Heart left ventricle (tissue), 16 donors: ENCODE data around the gene MAP4K4. TPM values are rescaled to one million over a fixed set of nuclear protein-coding genes. Genes with fewer than 3 reads are reported as not detected.
A peak's percentile ranks its signal among the peaks of the same experiment; 100 is the strongest.

Experiments
- ATAC-seq, 4 donors: fragments of 200-7000 bp; cut with Tn5 transposase; one replicate each; pipeline ENCODE4 v1.9.1; 2020 to 2022; ENCODE audit warnings: moderate library complexity in 4 of 4, mild to moderate bottlenecking in 3 of 4, moderate number of reproducible peaks in 1 of 4
- DNase-seq, 5 donors: peaks; one replicate each; pipeline ENCODE4 v3.0.0-alpha.2; 2020
- H3K27ac ChIP-seq, 12 donors: fragments of 200-600 bp; sonication (generic) in 4 of 12; one replicate each; pipeline versions ENCODE4 v1.5.0 to v1.8.0; 2016 to 2022; ENCODE audit warnings: mild to moderate bottlenecking in 2 of 12
- H3K27me3 ChIP-seq, 9 donors: fragments of 200-600 bp; sonication (generic) in 2 of 9; one replicate each; pipeline versions ENCODE4 v1.5.1 to v1.8.0; 2016 to 2022; ENCODE audit warnings: mild to moderate bottlenecking in 3 of 9
- H3K36me3 ChIP-seq, 9 donors: fragments of 200-600 bp; sonication (generic) in 2 of 9; one replicate each; pipeline versions ENCODE4 v1.5.0 to v1.8.0; 2018 to 2022; ENCODE audit warnings: mild to moderate bottlenecking in 2 of 9
- H3K4me1 ChIP-seq, 12 donors: fragments of 200-600 bp; sonication (generic) in 4 of 12; one replicate each; pipeline versions ENCODE4 v1.5.0 to v1.8.0; 2016 to 2022; ENCODE audit warnings: mild to moderate bottlenecking in 3 of 12
- H3K4me3 ChIP-seq, 12 donors: fragments of 200-600 bp; sonication (generic) in 4 of 12; one replicate each; pipeline versions ENCODE4 v1.5.0 to v1.8.0; 2017 to 2022; ENCODE audit warnings: mild to moderate bottlenecking in 9 of 12, moderate library complexity in 4 of 12
- H3K9me3 ChIP-seq, 12 donors: fragments of 200-600 bp; sonication (generic) in 4 of 12; one replicate each; pipeline versions ENCODE4 v1.5.0 to v1.8.0; 2016 to 2022; ENCODE audit warnings: mild to moderate bottlenecking in 1 of 12
- POLR2A ChIP-seq, 2 donors: fragments of 450-650 bp; IDR thresholded peaks; one replicate each; pipeline ENCODE4 v1.6.1; 2017; ENCODE audit warnings: antibody characterized with exemption in 2 of 2, mild to moderate bottlenecking in 2 of 2, moderate library complexity in 2 of 2
- WGBS, 4 donors: extraction: QIAGEN DNeasy Blood & Tissue Kit in 2 of 4; methylation state at CpG; one replicate each; pipeline versions ENCODE4 v1.1.5 to v1.1.7; 2013 to 2018; 5-methylcytosine and 5-hydroxymethylcytosine counted together
- intact Hi-C, 10 donors: fragments of 100-400 bp; cut with DNase I; formaldehyde crosslinking; loops; one replicate each; pipeline versions ENCODE4 v1.11.1 to v1.14.2; 2022
- polyA plus RNA-seq, 2 donors: library from polyadenylated mRNA; stranded (reverse); fragments of 200-250 nt; gene quantifications; one replicate each; pipeline ENCODE4 v1.2.3, GENCODE V29; 2013
- total RNA-seq, 9 donors: library from RNA; depleted of rRNA in 2 of 9; stranded (reverse); fragments of >200 nt in 2 of 9; fragmentation: NEBNext Ultra II Directional in 3 of 9; extraction: Animal tissue kit (Norgen Biotek cat#: 25700) in 3 of 9; gene quantifications; one replicate each; pipeline versions ENCODE4 v1.1.0 to v1.2.4, GENCODE V29; 2016 to 2023
- TF ChIP-seq, protein P1 (sequence below), 12 donors: fragments of 200-600 bp; sonication (generic) in 4 of 12; IDR thresholded peaks; one replicate each; pipeline versions ENCODE4 v1.5.0 to v1.8.0; 2018 to 2022; ENCODE audit warnings: antibody characterized with exemption in 12 of 12, mild to moderate bottlenecking in 5 of 12
- donor health status: ischemic (EF 13 %, LVEDD 7.1; RV severe dilation, severe dysfunction).
- donor health status: healthy with polysubstance abuse.
- donor health status: DM: no; HTN: yes; CAD: no.
- donor health status: DM: no; HTN: no; CAD: no.
- donor health status: ischemic (EF 25% LVEDD 6.9; RV normal size, moderate dysfunction).
- donor health status: ischemic (EF 25% LVEDD 5.7; RV mildly dilated, moderate dysfunction).
- donor health status: healthy.
- donor health status: DM: yes; HTN: yes; CAD: no.
- donor health status: ischemic (EF 35%, LVEDD 5.7; RV mildly dilated, moderate dysfunction).
- donor health status: nonischemic (EF 11% LVEDD 7.7; RV severe dilation, severe dysfunction).
- donor health status: DM: yes; HTN: yes; CAD: no.
- donor health status: PGD.
- donor health status: ischemic (EF 29% LVEDD 5.4; RV normal size, mild dysfunction).
- donor health status: nonischemic (EF 23%, LVEDD 6.1; RV moderate dilation, normal function).

Gene MAP4K4
- total and polyA plus RNA-seq, 11 donors, result 52.7 to 192 (median 114) TPM

DNA sequence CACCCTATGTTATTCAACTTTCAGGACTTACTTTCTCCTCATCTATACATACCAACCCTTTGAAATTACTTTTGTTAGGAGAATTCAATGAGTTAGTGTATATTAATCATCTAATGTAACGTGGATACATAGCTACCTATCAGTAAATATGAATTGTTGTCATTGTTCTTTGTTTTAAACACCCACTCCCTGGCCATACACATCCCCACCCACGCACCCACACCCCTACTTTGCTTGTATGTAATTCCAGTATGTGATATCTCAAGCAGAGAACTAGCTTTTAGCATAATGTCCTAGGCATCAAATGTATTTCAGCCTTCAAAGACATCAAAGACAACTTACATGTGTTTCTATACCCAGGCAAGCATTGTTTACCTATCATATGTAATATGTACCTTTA is 129.2 kb downstream of the MAP4K4 start:
- H3K27ac ChIP-seq, result peak overlapping the region in 9 of 12 donors; percentile 13 to 78 (median 65)

DNA sequence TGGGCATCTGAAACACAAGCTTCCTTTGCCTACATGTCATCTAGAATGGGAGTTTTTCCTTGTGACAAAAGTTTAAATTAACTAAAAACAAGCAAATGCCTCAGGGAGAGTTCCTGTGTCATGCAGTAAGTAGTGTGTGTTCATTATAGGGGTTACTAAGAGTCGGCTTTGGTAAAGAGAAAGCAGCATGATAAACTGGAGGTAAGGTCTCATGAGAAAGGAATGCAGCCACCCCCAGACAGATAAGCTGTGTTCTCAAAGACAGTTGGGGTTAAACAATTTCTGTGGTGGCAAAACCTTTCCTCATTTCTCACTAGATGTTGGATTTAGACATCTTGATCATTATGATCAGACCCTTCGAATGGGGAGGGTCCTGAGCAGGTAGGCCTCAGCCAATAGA is 129.7 kb downstream of the MAP4K4 start:
- TF ChIP-seq, protein P1, sequence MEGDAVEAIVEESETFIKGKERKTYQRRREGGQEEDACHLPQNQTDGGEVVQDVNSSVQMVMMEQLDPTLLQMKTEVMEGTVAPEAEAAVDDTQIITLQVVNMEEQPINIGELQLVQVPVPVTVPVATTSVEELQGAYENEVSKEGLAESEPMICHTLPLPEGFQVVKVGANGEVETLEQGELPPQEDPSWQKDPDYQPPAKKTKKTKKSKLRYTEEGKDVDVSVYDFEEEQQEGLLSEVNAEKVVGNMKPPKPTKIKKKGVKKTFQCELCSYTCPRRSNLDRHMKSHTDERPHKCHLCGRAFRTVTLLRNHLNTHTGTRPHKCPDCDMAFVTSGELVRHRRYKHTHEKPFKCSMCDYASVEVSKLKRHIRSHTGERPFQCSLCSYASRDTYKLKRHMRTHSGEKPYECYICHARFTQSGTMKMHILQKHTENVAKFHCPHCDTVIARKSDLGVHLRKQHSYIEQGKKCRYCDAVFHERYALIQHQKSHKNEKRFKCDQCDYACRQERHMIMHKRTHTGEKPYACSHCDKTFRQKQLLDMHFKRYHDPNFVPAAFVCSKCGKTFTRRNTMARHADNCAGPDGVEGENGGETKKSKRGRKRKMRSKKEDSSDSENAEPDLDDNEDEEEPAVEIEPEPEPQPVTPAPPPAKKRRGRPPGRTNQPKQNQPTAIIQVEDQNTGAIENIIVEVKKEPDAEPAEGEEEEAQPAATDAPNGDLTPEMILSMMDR (IDR thresholded peaks at IDR 0.05), result no peak
- TF ChIP-seq POLR2A (IDR thresholded peaks at IDR 0.05), result no peak
- ATAC-seq, result peak in 3 of 4 donors; percentile 38 to 56 (median 55)

More for the DNA sequence above, 129.2 kb downstream of the MAP4K4 start:
- peaks cover 0 to 62% (median 41%) of the 10 kb centered on the region in 9 donors for H3K36me3 ChIP-seq
- 78 to 82% (median 79%) methylated on average over 2 of the region's 2 CpGs for WGBS, 4 donors
- peaks cover 9 to 82% (median 65%) of the 10 kb centered on the region in 12 donors for H3K4me1 ChIP-seq
- DNase-seq (no peak), ATAC-seq (no peak)
- intact Hi-C loops, result loop anchor here in 6 of 10 donors (2.0 to 10.0 kb wide), 5 partner anchors 34 to 129 kb away; partner anchors contain the start of gene MAP4K4 (in 1 of the 6)
- no peaks in the 10 kb centered on the region for H3K9me3 ChIP-seq
- H3K4me3 ChIP-seq, result no peak overlapping the region
- TF ChIP-seq, protein P1 (IDR thresholded peaks at IDR 0.05), result no peak
- TF ChIP-seq POLR2A (IDR thresholded peaks at IDR 0.05), result no peak
- H3K27me3 ChIP-seq, result no peaks in the 10 kb centered on the region

DNA sequence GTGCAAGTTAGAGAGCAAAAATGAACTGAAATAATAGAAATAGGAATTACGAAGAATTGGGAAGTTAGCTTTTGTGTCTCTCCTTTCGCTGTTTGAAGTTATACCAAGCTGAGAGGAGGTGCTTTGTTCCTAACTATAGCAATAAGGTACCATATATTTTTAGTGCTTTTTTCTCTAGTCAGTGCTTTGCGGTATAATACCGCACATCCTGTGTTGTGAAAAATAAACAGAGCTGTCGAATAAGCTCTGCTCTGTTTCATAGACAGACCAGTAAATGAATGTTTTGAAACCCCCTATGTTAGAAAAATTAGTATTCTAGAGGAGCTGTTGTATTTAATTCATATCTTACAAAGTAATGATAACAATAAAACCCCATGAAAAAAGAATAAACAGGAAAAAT is 130.8 kb downstream of the MAP4K4 start:
- 49 to 64% (median 53%) methylated on average over 5 of the region's 5 CpGs for WGBS, 4 donors
- DNase-seq, result no peak
- ATAC-seq, result no peak
- Histone ChIP-seq H3K4me3 (no peak overlapping the region), H3K9me3 (no peaks in the 10 kb centered on the region), H3K36me3 (peaks cover 0 to 77% (median 56%) of the 10 kb centered on the region in 9 donors), H3K4me1 (peaks cover 9 to 75% (median 65%) of the 10 kb centered on the region in 12 donors), H3K27ac (peak overlapping the region in 11 of 12 donors; percentile 18 to 78 (median 65)), H3K27me3 (no peaks in the 10 kb centered on the region)
- intact Hi-C loops, result loop anchor here in 5 of 10 donors (5.0 to 10.0 kb wide), 4 partner anchors 36 to 131 kb away; partner anchors contain the start of gene MAP4K4 (in 1 of the 5)
- no peak for TF ChIP-seq POLR2A (IDR thresholded peaks at IDR 0.05)
- TF ChIP-seq, protein P1 (IDR thresholded peaks at IDR 0.05), result no peak

More for the DNA sequence above, 129.7 kb downstream of the MAP4K4 start:
- Histone ChIP-seq H3K4me1 (peaks cover 9 to 82% (median 69%) of the 10 kb centered on the region in 12 donors), H3K36me3 (peaks cover 0 to 67% (median 46%) of the 10 kb centered on the region in 9 donors), H3K9me3 (no peaks in the 10 kb centered on the region), H3K27ac (peak overlapping the region; percentile 13 to 78 (median 60)), H3K4me3 (no peak overlapping the region), H3K27me3 (no peaks in the 10 kb centered on the region)
- DNase-seq, result no peak
- 52 to 56% (median 54%) methylated on average over 2 of the region's 2 CpGs for WGBS, 4 donors
- intact Hi-C loops, result loop anchor here in 6 of 10 donors (2.0 to 10.0 kb wide), 5 partner anchors 35 to 130 kb away; partner anchors contain the start of gene MAP4K4 (in 1 of the 6)

DNA sequence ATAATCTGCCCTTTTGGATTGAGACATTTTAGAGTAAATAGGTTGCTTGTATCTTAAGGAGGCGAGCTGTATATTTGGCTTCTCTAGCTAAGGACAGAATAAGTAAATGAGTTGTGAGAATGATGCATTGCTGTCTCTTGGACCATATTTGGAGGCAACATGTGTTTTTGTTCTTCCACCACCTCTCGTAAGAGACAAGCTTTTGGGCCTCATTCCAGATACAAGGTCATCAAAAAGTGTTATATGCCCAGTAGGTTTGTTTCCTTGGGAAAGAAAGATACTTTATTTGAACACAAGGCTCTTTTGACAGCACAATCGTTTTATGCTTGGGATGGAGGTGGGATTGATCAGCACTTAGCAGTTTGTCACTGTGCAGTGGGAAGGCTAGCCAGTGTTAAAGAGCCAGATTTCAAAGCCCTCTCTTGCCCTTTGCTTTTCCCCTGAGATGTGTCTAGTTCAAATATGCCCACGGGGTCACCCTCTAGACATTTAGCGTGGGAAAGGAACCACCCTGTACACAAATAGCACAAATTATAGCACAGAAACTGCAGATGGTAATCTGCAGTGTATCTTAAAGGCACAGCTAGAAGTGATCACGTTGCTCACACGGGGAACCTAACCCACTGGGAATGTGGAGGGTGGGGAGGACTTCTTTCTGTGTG is 131.3 kb downstream of the MAP4K4 start:
- peaks cover 9 to 70% (median 60%) of the 10 kb centered on the region in 12 donors for H3K4me1 ChIP-seq
- WGBS, 4 donors, result 9 to 14% (median 12%) methylated on average over 7 of the region's 7 CpGs

More for the DNA sequence above, 131.3 kb downstream of the MAP4K4 start:
- Histone ChIP-seq H3K36me3 (peaks cover 0 to 79% (median 61%) of the 10 kb centered on the region in 9 donors), H3K27ac (peak overlapping the region in 11 of 12 donors; percentile 18 to 78 (median 65)), H3K27me3 (no peaks in the 10 kb centered on the region), H3K9me3 (no peaks in the 10 kb centered on the region), H3K4me3 (no peak overlapping the region)
- ATAC-seq (peak; percentile 30 to 49 (median 38)), DNase-seq (no peak)
- no peak for TF ChIP-seq POLR2A (IDR thresholded peaks at IDR 0.05)
- TF ChIP-seq, protein P1 (IDR thresholded peaks at IDR 0.05), result no peak
- intact Hi-C loops, result loop anchor here in 5 of 10 donors (1.0 to 10.0 kb wide), 5 partner anchors 37 to 132 kb away; partner anchors contain the start of gene MAP4K4 (in 1 of the 5)
